GM23338 (cell line): ENCODE results near the gene SPIRE2. TPM values are rescaled to one million over a fixed set of nuclear protein-coding genes. Genes with fewer than 3 reads are reported as not detected.

Source experiments
- ATAC-seq: fragments of 200-7000 bp; cut with Tn5 transposase; 3 replicates; pipeline ENCODE4 v1.9.1; 2020
- DNase-seq: peaks from one replicate; pipeline ENCODE4 v3.0.0-alpha.2; 2015; ENCODE audit warnings: low spot score
- H2AFZ ChIP-seq: fragments of 200-600 bp; sonication (generic); 2 replicates; pipeline ENCODE4 v1.8.0; 2016; ENCODE audit warnings: antibody characterized with exemption, mild to moderate bottlenecking, moderate library complexity
- H3F3A ChIP-seq: fragments of 200-600 bp; sonication (generic); replicated peaks from 2 replicates; pipeline ENCODE4 v1.8.0; 2017; ENCODE audit warnings: antibody characterized with exemption, mixed run types, low read depth
- H3K27ac ChIP-seq: fragments of 200-600 bp; sonication (generic); 2 replicates; pipeline ENCODE4 v1.6.1; 2016; ENCODE audit warnings: low read depth
- H3K27me3 ChIP-seq: fragments of 200-600 bp; sonication (generic); 2 replicates; pipeline ENCODE4 v1.8.0; 2016; ENCODE audit warnings: mild to moderate bottlenecking, mixed run types, moderate library complexity; ENCODE audit not compliant: insufficient read depth
- H3K36me3 ChIP-seq: fragments of 200-600 bp; sonication (generic); 2 replicates; pipeline ENCODE4 v1.8.0; 2016; ENCODE audit warnings: mild to moderate bottlenecking; ENCODE audit not compliant: insufficient read depth
- H3K4me1 ChIP-seq: fragments of 200-600 bp; sonication (generic); 2 replicates; pipeline ENCODE4 v1.8.0; 2016; ENCODE audit warnings: mild to moderate bottlenecking, moderate library complexity; ENCODE audit not compliant: insufficient read depth
- H3K4me2 ChIP-seq: fragments of 200-600 bp; sonication (generic); 2 replicates; pipeline ENCODE4 v1.7.1; 2017; ENCODE audit warnings: mixed run types
- H3K4me3 ChIP-seq: fragments of 200-600 bp; sonication (generic); 2 replicates; pipeline ENCODE4 v1.6.1; 2016; ENCODE audit warnings: mixed run types
- H3K79me2 ChIP-seq: fragments of 200-600 bp; sonication (generic); replicated peaks from 2 replicates; pipeline ENCODE4 v1.8.0; 2017; ENCODE audit warnings: mild to moderate bottlenecking; ENCODE audit not compliant: insufficient read depth
- H3K9me2 ChIP-seq: fragments of 200-600 bp; sonication (generic); 2 replicates; pipeline ENCODE4 v1.8.0; 2017; ENCODE audit not compliant: insufficient read depth
- H4K20me1 ChIP-seq: fragments of 200-600 bp; sonication (generic); replicated peaks from 2 replicates; pipeline ENCODE4 v1.8.0; 2017; ENCODE audit warnings: mild to moderate bottlenecking; ENCODE audit not compliant: insufficient read depth
- H3K27ac Mint-ChIP-seq: 2 replicates; pipeline ENCODE4 v1.8.0; 2020; ENCODE audit warnings: inconsistent platforms, mild to moderate bottlenecking, moderate library complexity, mixed read lengths
- H3K27me3 Mint-ChIP-seq: 3 replicates; pipeline ENCODE4 v1.8.0; 2022; ENCODE audit warnings: low read depth, mild to moderate bottlenecking, moderate library complexity, mixed read lengths, inconsistent platforms; ENCODE audit not compliant: insufficient read depth, poor library complexity
- H3K36me3 Mint-ChIP-seq: 3 replicates; pipeline ENCODE4 v1.8.0; 2021; ENCODE audit warnings: low read depth, mild to moderate bottlenecking, inconsistent platforms, moderate library complexity, mixed read lengths
- H3K4me1 Mint-ChIP-seq: 3 replicates; pipeline ENCODE4 v1.8.0; 2020; ENCODE audit warnings: mild to moderate bottlenecking, inconsistent platforms, mixed read lengths
- H3K4me3 Mint-ChIP-seq: 3 replicates; pipeline ENCODE4 v1.8.0; 2021; ENCODE audit warnings: moderate library complexity, mild to moderate bottlenecking, inconsistent platforms, mixed read lengths
- H3K9me3 Mint-ChIP-seq: 3 replicates; pipeline ENCODE4 v1.8.0; 2020; ENCODE audit warnings: moderate library complexity, mild to moderate bottlenecking, inconsistent platforms, mixed read lengths
- CREB1 ChIP-seq: fragments of 250-450 bp; sonication (Bioruptor Pico); IDR thresholded peaks from 2 replicates; pipeline ENCODE4 v1.5.0; 2020; ENCODE audit warnings: low read depth, mild to moderate bottlenecking, moderate library complexity
- EZH2 ChIP-seq: fragments of 200-600 bp; sonication (generic); IDR thresholded peaks from one replicate; pipeline ENCODE4 v1.8.0; 2017; ENCODE audit warnings: antibody characterized with exemption, mild to moderate bottlenecking, low read depth; ENCODE audit not compliant: unreplicated experiment
- EZH2phosphoT487 ChIP-seq: fragments of 200-600 bp; sonication (generic); IDR thresholded peaks from one replicate; pipeline ENCODE4 v1.8.1; 2018; ENCODE audit warnings: antibody characterized with exemption; ENCODE audit not compliant: unreplicated experiment
- JUNB ChIP-seq: IDR thresholded peaks from one replicate; pipeline ENCODE4 v1.6.1; 2016; ENCODE audit warnings: antibody characterized with exemption; ENCODE audit not compliant: unreplicated experiment
- NANOG ChIP-seq: IDR thresholded peaks from 2 replicates; pipeline ENCODE4 v1.6.1; 2016; ENCODE audit warnings: antibody characterized with exemption, borderline replicate concordance
- POLR2AphosphoS5 ChIP-seq: IDR thresholded peaks from 2 replicates; pipeline ENCODE4 v1.6.1; 2016; ENCODE audit warnings: antibody characterized with exemption, low read depth
- STAT1 ChIP-seq: IDR thresholded peaks from one replicate; pipeline ENCODE4 v1.6.1; 2016; ENCODE audit warnings: antibody characterized with exemption; ENCODE audit not compliant: unreplicated experiment
- ZNF114 ChIP-seq: fragments of 250-450 bp; sonication (Bioruptor Pico); IDR thresholded peaks from 2 replicates; pipeline ENCODE4 v1.5.0; 2020; ENCODE audit warnings: mild to moderate bottlenecking, moderate library complexity
- ZNF331 ChIP-seq: fragments of 250-450 bp; sonication (Bioruptor Pico); IDR thresholded peaks from 2 replicates; pipeline ENCODE4 v1.5.0; 2020; ENCODE audit warnings: low read depth, mild to moderate bottlenecking, moderate library complexity
- polyA plus RNA-seq: library from polyadenylated mRNA; unstranded; fragments of >200 nt; fragmentation: Nextera tagmentation; extraction: Ambion mirVana; gene quantifications from 2 replicates; pipeline ENCODE4 v1.2.1, GENCODE V29; 2016
- total RNA-seq: library from RNA; depleted of rRNA; stranded (reverse); fragments of >200 nt; shearing (Covaris generic); gene quantifications from 2 replicates; pipeline ENCODE4 v1.2.3, GENCODE V29; 2014
- TF ChIP-seq, protein P1 (sequence below): IDR thresholded peaks from 2 replicates; pipeline ENCODE4 v1.6.1; 2016; ENCODE audit warnings: antibody characterized with exemption
- TF ChIP-seq, protein P2 (sequence below): fragments of 250-450 bp; sonication (Bioruptor Pico); IDR thresholded peaks from 2 replicates; pipeline ENCODE4 v1.5.0; 2020; ENCODE audit warnings: mild to moderate bottlenecking, moderate library complexity
- TF ChIP-seq, protein P3 (sequence below), 2 experiments: fragments of 200-600 bp in 1 of 2; sonication (generic) in 1 of 2; conservative IDR thresholded peaks; 2 replicates each; pipeline versions ENCODE4 v1.5.1 to v1.6.1; 2016 to 2017; ENCODE audit warnings: antibody characterized with exemption in 2 of 2, low read depth in 2 of 2, mild to moderate bottlenecking in 2 of 2, moderate library complexity in 1 of 2
- TF ChIP-seq, protein P4 (sequence below): IDR thresholded peaks from one replicate; pipeline ENCODE4 v1.6.1; 2018; ENCODE audit warnings: antibody characterized with exemption; ENCODE audit not compliant: unreplicated experiment

SPIRE2 gene
- total and polyA plus RNA-seq, 2 experiments from 2014 or later: 5.0 to 15.2 TPM

DNA sequence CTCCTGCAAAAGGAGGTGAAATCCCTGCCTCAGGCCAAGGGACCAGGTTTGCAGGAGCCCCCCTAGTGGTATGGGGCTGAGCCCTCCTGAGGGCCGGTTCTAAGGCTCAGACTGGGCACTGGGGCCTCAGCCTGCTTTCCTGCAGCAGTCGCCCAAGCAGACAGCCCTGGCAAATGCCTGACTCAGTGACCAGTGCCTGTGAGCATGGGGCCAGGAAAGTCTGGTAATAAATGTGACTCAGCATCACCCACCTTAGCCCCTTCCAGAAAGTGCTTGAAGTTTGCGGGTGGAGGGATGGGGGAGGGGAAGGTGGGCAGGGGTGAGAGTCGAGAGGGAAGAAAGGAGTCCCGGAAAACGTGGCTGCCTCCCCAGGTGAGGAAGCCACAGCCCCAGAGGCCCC is 92.4 kb downstream of the SPIRE2 start:
- no peaks in the 10 kb centered on the region for H3K36me3 ChIP-seq
- Mint-ChIP-seq H3K27me3 (peaks cover 56% of the 10 kb centered on the region), H3K27ac (no peak overlapping the region), H3K36me3 (no peaks in the 10 kb centered on the region), H3K4me1 (peaks cover 20% of the 10 kb centered on the region), H3K4me3 (no peak overlapping the region), H3K9me3 (peaks cover 2% of the 10 kb centered on the region; the same call in 1 of the 3 replicates)
- H3K4me3 ChIP-seq: no peak overlapping the region; the same call in 1 of the 2 replicates
- H2AFZ ChIP-seq: no peak overlapping the region
- H3K4me2 ChIP-seq: peak overlapping the region; percentile 92
- H3F3A ChIP-seq: peaks cover 17% of the 10 kb centered on the region
- H3K9me2 ChIP-seq: no peaks in the 10 kb centered on the region
- H4K20me1 ChIP-seq: no peaks in the 10 kb centered on the region; the same call in 1 of the 2 replicates
- DNase-seq: no peak
- no peaks in the 10 kb centered on the region for H3K79me2 ChIP-seq
- no peak overlapping the region for H3K27ac ChIP-seq
- peaks cover 25% of the 10 kb centered on the region for H3K27me3 ChIP-seq
- TF ChIP-seq, protein P1, sequence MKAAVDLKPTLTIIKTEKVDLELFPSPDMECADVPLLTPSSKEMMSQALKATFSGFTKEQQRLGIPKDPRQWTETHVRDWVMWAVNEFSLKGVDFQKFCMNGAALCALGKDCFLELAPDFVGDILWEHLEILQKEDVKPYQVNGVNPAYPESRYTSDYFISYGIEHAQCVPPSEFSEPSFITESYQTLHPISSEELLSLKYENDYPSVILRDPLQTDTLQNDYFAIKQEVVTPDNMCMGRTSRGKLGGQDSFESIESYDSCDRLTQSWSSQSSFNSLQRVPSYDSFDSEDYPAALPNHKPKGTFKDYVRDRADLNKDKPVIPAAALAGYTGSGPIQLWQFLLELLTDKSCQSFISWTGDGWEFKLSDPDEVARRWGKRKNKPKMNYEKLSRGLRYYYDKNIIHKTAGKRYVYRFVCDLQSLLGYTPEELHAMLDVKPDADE: no peak
- TF ChIP-seq POLR2AphosphoS5 (no peak), ZNF331 (no peak), NANOG (no peak), CREB1 (CRISPR knock-in tag) (no peak), EZH2phosphoT487 (no peak), ZNF114 (no peak), EZH2 (no peak), STAT1 (no peak), JUNB (no peak)
- TF ChIP-seq, protein P2, sequence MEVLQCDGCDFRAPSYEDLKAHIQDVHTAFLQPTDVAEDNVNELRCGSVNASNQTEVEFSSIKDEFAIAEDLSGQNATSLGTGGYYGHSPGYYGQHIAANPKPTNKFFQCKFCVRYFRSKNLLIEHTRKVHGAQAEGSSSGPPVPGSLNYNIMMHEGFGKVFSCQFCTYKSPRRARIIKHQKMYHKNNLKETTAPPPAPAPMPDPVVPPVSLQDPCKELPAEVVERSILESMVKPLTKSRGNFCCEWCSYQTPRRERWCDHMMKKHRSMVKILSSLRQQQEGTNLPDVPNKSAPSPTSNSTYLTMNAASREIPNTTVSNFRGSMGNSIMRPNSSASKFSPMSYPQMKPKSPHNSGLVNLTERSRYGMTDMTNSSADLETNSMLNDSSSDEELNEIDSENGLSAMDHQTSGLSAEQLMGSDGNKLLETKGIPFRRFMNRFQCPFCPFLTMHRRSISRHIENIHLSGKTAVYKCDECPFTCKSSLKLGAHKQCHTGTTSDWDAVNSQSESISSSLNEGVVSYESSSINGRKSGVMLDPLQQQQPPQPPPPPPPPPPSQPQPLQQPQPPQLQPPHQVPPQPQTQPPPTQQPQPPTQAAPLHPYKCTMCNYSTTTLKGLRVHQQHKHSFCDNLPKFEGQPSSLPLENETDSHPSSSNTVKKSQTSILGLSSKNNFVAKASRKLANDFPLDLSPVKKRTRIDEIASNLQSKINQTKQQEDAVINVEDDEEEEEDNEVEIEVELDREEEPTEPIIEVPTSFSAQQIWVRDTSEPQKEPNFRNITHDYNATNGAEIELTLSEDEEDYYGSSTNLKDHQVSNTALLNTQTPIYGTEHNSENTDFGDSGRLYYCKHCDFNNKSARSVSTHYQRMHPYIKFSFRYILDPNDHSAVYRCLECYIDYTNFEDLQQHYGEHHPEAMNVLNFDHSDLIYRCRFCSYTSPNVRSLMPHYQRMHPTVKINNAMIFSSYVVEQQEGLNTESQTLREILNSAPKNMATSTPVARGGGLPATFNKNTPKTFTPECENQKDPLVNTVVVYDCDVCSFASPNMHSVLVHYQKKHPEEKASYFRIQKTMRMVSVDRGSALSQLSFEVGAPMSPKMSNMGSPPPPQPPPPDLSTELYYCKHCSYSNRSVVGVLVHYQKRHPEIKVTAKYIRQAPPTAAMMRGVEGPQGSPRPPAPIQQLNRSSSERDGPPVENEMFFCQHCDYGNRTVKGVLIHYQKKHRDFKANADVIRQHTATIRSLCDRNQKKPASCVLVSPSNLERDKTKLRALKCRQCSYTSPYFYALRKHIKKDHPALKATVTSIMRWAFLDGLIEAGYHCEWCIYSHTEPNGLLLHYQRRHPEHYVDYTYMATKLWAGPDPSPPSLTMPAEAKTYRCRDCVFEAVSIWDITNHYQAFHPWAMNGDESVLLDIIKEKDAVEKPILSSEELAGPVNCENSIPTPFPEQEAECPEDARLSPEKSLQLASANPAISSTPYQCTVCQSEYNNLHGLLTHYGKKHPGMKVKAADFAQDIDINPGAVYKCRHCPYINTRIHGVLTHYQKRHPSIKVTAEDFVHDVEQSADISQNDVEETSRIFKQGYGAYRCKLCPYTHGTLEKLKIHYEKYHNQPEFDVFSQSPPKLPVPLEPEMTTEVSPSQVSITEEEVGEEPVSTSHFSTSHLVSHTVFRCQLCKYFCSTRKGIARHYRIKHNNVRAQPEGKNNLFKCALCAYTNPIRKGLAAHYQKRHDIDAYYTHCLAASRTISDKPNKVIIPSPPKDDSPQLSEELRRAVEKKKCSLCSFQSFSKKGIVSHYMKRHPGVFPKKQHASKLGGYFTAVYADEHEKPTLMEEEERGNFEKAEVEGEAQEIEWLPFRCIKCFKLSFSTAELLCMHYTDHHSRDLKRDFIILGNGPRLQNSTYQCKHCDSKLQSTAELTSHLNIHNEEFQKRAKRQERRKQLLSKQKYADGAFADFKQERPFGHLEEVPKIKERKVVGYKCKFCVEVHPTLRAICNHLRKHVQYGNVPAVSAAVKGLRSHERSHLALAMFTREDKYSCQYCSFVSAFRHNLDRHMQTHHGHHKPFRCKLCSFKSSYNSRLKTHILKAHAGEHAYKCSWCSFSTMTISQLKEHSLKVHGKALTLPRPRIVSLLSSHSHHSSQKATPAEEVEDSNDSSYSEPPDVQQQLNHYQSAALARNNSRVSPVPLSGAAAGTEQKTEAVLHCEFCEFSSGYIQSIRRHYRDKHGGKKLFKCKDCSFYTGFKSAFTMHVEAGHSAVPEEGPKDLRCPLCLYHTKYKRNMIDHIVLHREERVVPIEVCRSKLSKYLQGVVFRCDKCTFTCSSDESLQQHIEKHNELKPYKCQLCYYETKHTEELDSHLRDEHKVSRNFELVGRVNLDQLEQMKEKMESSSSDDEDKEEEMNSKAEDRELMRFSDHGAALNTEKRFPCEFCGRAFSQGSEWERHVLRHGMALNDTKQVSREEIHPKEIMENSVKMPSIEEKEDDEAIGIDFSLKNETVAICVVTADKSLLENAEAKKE (CRISPR knock-in tag): no peak
- TF ChIP-seq, protein P3, sequence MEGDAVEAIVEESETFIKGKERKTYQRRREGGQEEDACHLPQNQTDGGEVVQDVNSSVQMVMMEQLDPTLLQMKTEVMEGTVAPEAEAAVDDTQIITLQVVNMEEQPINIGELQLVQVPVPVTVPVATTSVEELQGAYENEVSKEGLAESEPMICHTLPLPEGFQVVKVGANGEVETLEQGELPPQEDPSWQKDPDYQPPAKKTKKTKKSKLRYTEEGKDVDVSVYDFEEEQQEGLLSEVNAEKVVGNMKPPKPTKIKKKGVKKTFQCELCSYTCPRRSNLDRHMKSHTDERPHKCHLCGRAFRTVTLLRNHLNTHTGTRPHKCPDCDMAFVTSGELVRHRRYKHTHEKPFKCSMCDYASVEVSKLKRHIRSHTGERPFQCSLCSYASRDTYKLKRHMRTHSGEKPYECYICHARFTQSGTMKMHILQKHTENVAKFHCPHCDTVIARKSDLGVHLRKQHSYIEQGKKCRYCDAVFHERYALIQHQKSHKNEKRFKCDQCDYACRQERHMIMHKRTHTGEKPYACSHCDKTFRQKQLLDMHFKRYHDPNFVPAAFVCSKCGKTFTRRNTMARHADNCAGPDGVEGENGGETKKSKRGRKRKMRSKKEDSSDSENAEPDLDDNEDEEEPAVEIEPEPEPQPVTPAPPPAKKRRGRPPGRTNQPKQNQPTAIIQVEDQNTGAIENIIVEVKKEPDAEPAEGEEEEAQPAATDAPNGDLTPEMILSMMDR (conservative IDR thresholded peaks at IDR 0.05; ENCODE audit: low read depth in 2 of 2): no peak
- TF ChIP-seq, protein P4, sequence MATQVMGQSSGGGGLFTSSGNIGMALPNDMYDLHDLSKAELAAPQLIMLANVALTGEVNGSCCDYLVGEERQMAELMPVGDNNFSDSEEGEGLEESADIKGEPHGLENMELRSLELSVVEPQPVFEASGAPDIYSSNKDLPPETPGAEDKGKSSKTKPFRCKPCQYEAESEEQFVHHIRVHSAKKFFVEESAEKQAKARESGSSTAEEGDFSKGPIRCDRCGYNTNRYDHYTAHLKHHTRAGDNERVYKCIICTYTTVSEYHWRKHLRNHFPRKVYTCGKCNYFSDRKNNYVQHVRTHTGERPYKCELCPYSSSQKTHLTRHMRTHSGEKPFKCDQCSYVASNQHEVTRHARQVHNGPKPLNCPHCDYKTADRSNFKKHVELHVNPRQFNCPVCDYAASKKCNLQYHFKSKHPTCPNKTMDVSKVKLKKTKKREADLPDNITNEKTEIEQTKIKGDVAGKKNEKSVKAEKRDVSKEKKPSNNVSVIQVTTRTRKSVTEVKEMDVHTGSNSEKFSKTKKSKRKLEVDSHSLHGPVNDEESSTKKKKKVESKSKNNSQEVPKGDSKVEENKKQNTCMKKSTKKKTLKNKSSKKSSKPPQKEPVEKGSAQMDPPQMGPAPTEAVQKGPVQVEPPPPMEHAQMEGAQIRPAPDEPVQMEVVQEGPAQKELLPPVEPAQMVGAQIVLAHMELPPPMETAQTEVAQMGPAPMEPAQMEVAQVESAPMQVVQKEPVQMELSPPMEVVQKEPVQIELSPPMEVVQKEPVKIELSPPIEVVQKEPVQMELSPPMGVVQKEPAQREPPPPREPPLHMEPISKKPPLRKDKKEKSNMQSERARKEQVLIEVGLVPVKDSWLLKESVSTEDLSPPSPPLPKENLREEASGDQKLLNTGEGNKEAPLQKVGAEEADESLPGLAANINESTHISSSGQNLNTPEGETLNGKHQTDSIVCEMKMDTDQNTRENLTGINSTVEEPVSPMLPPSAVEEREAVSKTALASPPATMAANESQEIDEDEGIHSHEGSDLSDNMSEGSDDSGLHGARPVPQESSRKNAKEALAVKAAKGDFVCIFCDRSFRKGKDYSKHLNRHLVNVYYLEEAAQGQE: no peak
- H3K4me1 ChIP-seq: peaks cover 35% of the 10 kb centered on the region
- no peak for ATAC-seq
